ENCODE data around the gene APOBEC4.
"Not testable (repeated sequence)": the region's sequence is repeated elsewhere in the genome, so short reads cannot be mapped to it uniquely, and the experiment has no call there.

APOBEC4 gene

DNA sequence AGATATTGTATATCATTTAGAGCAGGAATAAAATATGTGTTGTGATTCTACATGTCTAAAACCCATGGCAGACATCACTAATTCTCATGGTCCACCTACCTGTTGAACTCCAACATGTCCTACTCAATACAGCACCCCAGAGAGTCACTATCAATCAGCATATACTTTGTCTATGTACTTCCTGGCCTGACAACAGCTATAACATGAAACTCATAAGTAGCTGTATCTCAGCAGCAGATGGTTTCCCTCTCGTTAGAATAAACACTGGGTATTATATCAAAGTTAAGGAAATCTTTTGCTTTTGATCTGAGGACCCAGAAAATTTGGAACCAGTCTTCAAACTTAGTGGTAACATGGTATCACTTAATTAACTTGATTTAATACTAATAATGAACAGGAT lies 33.3 kb downstream of the APOBEC4 start:
- TF ChIP-seq, protein P1, sequence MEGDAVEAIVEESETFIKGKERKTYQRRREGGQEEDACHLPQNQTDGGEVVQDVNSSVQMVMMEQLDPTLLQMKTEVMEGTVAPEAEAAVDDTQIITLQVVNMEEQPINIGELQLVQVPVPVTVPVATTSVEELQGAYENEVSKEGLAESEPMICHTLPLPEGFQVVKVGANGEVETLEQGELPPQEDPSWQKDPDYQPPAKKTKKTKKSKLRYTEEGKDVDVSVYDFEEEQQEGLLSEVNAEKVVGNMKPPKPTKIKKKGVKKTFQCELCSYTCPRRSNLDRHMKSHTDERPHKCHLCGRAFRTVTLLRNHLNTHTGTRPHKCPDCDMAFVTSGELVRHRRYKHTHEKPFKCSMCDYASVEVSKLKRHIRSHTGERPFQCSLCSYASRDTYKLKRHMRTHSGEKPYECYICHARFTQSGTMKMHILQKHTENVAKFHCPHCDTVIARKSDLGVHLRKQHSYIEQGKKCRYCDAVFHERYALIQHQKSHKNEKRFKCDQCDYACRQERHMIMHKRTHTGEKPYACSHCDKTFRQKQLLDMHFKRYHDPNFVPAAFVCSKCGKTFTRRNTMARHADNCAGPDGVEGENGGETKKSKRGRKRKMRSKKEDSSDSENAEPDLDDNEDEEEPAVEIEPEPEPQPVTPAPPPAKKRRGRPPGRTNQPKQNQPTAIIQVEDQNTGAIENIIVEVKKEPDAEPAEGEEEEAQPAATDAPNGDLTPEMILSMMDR (IDR thresholded peaks at IDR 0.05), result no peak
- no peaks in the 10 kb centered on the region for H3K36me3 Mint-ChIP-seq (ENCODE audit: low read depth)
- no peak for DNase-seq
- no peak overlapping the region for H3K27ac Mint-ChIP-seq
- peaks cover 9% of the 10 kb centered on the region for H3K4me1 Mint-ChIP-seq
- H3K27me3 Mint-ChIP-seq (ENCODE audit: low read depth, poor library complexity), result no peaks in the 10 kb centered on the region
- no peak overlapping the region for H3K4me3 Mint-ChIP-seq
- H3K9me3 Mint-ChIP-seq, result no peaks in the 10 kb centered on the region

DNA sequence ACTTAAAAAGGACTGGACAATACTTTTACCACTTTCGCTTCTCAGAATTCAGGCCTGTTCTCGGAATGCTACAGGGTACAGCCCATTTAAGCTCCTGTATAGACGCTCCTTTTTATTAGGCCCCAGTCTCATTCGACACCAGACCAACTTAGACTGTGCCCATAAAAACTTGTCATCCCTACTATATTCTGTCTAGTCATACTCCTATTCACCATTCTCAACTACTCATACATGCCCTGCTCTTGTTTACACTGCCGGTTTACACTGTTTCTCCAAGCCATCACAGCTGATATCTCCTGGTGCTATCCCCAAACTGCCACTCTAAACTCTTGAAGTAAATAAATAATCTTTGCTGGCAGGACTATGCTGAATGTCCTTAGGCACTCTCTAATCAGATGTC lies 34.9 kb downstream of the APOBEC4 start:
- not testable (repeated sequence) for H3K27me3 Mint-ChIP-seq (ENCODE audit: low read depth, poor library complexity); H3K4me3 Mint-ChIP-seq; H3K4me1 Mint-ChIP-seq; H3K36me3 Mint-ChIP-seq (ENCODE audit: low read depth); H3K9me3 Mint-ChIP-seq; DNase-seq; H3K27ac Mint-ChIP-seq

DNA sequence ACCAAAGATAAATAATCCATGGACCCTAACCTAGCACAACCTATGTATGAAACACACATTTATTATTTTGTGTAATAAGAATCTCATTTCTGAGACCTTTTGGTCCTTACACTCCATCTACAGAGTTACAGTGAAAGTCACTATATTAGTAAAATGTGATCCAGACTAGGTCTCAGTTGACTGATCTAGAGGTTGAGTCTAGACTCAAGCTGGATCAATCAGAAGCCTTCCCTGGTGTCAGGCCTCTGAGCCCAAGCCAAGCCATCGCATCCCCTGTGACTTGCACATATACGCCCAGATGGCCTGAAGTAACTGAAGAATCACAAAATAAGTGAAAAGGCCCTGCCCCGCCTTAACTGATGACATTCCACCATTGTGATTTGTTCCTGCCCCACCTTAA lies 40.1 kb downstream of the APOBEC4 start:
- not testable (repeated sequence) for H3K4me3 Mint-ChIP-seq

DNA sequence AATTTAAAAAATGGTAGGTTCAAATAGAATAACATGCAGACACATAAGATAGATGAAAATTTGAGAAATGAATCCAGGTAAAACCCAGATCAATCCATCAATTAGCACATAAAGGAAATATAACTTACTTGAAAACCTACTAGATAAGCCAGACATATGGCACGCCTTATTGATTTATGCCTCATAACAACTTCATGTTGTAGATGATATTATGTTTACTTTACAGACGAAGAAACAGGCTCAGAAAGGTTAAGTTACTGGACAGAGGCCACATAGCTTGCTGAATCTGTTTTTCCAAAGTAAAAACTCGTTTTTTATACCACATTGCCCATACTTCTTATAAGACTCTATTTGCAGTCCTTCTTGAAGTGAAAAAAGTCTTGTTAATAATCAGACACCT lies 40.7 kb downstream of the APOBEC4 start:
- peaks cover 8% of the 10 kb centered on the region for H3K27me3 Mint-ChIP-seq (ENCODE audit: low read depth, poor library complexity)
- peaks cover 6% of the 10 kb centered on the region for H3K4me1 Mint-ChIP-seq
- no peak overlapping the region for H3K27ac Mint-ChIP-seq
- H3K9me3 Mint-ChIP-seq, result no peaks in the 10 kb centered on the region
- H3K36me3 Mint-ChIP-seq (ENCODE audit: low read depth), result no peaks in the 10 kb centered on the region
- H3K4me3 Mint-ChIP-seq, result no peak overlapping the region
- TF ChIP-seq, protein P1 (IDR thresholded peaks at IDR 0.05), result no peak
- DNase-seq, result no peak

More for the DNA sequence above, 40.1 kb downstream of the APOBEC4 start:
- not testable (repeated sequence) for H3K27ac Mint-ChIP-seq; H3K36me3 Mint-ChIP-seq (ENCODE audit: low read depth); H3K4me1 Mint-ChIP-seq; DNase-seq; H3K9me3 Mint-ChIP-seq; H3K27me3 Mint-ChIP-seq (ENCODE audit: low read depth, poor library complexity)

DNA sequence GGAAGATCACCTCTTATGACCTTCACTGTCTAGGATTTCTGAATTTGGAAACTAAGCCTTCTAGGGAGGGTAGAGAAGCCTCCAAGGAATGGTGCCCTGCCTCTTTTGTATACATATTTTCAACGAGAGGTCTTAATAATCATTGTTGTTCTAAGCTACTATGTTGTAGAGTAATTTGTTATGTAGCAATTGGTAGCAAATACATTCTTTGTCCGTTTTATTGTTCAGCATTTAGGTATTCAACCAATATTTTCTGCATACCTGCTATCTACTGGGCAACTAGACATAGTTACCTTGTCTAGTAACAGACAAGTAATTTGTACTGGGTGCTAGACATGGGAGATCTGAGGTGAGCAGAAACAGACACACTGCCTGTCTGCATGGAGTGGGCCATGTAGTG lies 42.1 kb downstream of the APOBEC4 start:
- DNase-seq, result no peak
- TF ChIP-seq, protein P1 (IDR thresholded peaks at IDR 0.05), result no peak
- Mint-ChIP-seq H3K27me3 (ENCODE audit: low read depth, poor library complexity) (peaks cover 8% of the 10 kb centered on the region), H3K4me1 (peaks cover 6% of the 10 kb centered on the region), H3K27ac (no peak overlapping the region), H3K36me3 (ENCODE audit: low read depth) (no peaks in the 10 kb centered on the region), H3K4me3 (no peak overlapping the region), H3K9me3 (no peaks in the 10 kb centered on the region)

DNA sequence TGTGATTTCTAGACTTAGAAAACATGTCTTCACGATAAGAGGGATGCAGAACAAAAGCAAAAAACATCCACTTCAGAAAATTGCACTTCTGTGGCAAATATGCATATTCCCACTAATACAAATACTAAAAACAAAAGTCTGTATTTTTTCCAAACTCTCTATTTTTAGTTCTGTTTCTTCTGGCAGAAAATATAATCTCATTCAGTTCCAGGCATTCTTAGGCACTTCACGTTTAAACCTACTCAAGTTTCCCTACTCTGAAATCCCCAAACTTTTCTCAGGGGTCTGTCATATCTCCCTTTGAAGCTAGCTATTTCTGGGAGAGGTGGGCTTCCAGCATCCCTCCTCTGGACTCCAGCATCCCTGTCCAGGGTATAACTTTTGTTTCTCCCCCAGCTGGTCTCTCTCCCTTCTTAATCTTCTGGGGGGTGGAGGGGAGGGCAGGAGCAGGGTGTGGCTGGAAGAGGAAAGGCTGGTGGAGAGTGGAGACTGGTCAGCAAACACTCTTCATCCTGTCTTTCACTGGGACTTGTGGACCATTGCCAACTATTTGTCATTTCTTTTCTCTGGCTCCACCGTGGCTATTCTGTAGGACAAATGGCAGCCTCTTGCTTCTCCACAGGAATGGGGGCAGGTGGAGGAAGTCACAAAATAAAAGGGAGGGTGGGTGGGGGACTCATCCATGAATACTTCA lies 43.2 kb downstream of the APOBEC4 start:
- Mint-ChIP-seq H3K36me3 (ENCODE audit: low read depth) (no peaks in the 10 kb centered on the region), H3K27ac (no peak overlapping the region), H3K9me3 (no peaks in the 10 kb centered on the region), H3K4me1 (peaks cover 6% of the 10 kb centered on the region), H3K27me3 (ENCODE audit: low read depth, poor library complexity) (peaks cover 8% of the 10 kb centered on the region), H3K4me3 (no peak overlapping the region)
- TF ChIP-seq, protein P1 (IDR thresholded peaks at IDR 0.05), result no peak
- DNase-seq, result no peak

DNA sequence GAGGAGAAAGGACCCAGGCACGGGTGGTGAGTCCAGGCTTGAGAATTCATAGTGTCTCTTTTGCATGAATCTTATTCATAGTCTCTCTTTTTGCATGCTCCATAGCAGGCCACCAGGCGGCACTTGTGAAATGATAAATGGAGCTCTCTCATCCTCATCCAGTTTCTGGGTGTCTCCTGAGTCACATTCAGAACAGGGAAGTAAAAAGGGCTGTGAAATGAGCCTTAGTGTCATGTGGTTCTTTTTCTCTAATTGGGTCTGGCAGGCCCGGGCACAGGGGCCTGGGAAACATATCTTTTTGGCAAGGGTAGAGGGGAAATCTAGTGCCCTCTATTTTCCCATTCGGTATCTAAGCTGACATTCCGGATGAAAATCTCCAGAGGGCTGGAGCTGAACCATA lies 43.8 kb downstream of the APOBEC4 start:
- Mint-ChIP-seq H3K27me3 (ENCODE audit: low read depth, poor library complexity) (peaks cover 9% of the 10 kb centered on the region), H3K9me3 (no peaks in the 10 kb centered on the region), H3K4me1 (peaks cover 9% of the 10 kb centered on the region), H3K27ac (no peak overlapping the region), H3K4me3 (no peak overlapping the region), H3K36me3 (ENCODE audit: low read depth) (no peaks in the 10 kb centered on the region)
- TF ChIP-seq, protein P1 (IDR thresholded peaks at IDR 0.05), result no peak
- no peak for DNase-seq
